MM.1S (cell line): Measurements from ENCODE around the gene MYO16.

ENCODE experiments used
- DNase-seq: peaks from one replicate; pipeline ENCODE4 v3.0.0-alpha.2; 2015
- H2AFZ ChIP-seq: fragments of 300-600 bp; sonication (generic); 2 replicates; pipeline ENCODE4 v1.6.0; 2016; ENCODE audit warnings: antibody characterized with exemption, low read length
- H3F3A ChIP-seq: fragments of 300-600 bp; sonication (generic); 2 replicates; pipeline ENCODE4 v1.6.1; 2016; ENCODE audit warnings: mild to moderate bottlenecking, antibody characterized with exemption, low read length, moderate library complexity, mixed read lengths; ENCODE audit not compliant: insufficient read depth
- H3K27ac ChIP-seq: fragments of 300-600 bp; sonication (generic); 2 replicates; pipeline ENCODE4 v1.5.1; 2016; ENCODE audit warnings: mild to moderate bottlenecking, low read length
- H3K27me3 ChIP-seq: fragments of 300-600 bp; sonication (generic); replicated peaks from 2 replicates; pipeline ENCODE4 v1.6.0; 2016; ENCODE audit warnings: low read length; ENCODE audit not compliant: insufficient read depth
- H3K36me3 ChIP-seq: fragments of 300-600 bp; sonication (generic); replicated peaks from 2 replicates; pipeline ENCODE4 v1.6.1; 2016; ENCODE audit warnings: mild to moderate bottlenecking, low read length, mixed read lengths; ENCODE audit not compliant: insufficient read depth
- H3K4me1 ChIP-seq: fragments of 300-600 bp; sonication (generic); 2 replicates; pipeline ENCODE4 v1.6.1; 2016; ENCODE audit warnings: low read length, mixed read lengths
- H3K4me2 ChIP-seq: fragments of 300-600 bp; sonication (generic); 2 replicates; pipeline ENCODE4 v1.6.0; 2016; ENCODE audit warnings: low read depth, low read length
- H3K4me3 ChIP-seq: fragments of 300-600 bp; sonication (generic); 2 replicates; pipeline ENCODE4 v1.5.1; 2016; ENCODE audit warnings: low read length, mixed read lengths
- H3K79me2 ChIP-seq: fragments of 300-600 bp; sonication (generic); 2 replicates; pipeline ENCODE4 v1.6.1; 2016; ENCODE audit warnings: mixed run types, low read length, mixed read lengths
- H3K9ac ChIP-seq: fragments of 300-600 bp; sonication (generic); 2 replicates; pipeline ENCODE4 v1.6.1; 2016; ENCODE audit warnings: low read length, mixed read lengths
- H3K9me2 ChIP-seq: fragments of 300-600 bp; sonication (generic); replicated peaks from 2 replicates; pipeline ENCODE4 v1.6.1; 2016; ENCODE audit warnings: mild to moderate bottlenecking, low read length, mixed read lengths; ENCODE audit not compliant: insufficient read depth
- H3K9me3 ChIP-seq: fragments of 300-600 bp; sonication (generic); replicated peaks from 2 replicates; pipeline ENCODE4 v1.6.1; 2016; ENCODE audit warnings: mild to moderate bottlenecking, low read length, mixed read lengths; ENCODE audit not compliant: insufficient read depth
- H4K20me1 ChIP-seq: fragments of 300-600 bp; sonication (generic); 2 replicates; pipeline ENCODE4 v1.6.1; 2016; ENCODE audit warnings: mild to moderate bottlenecking, low read length, moderate library complexity, mixed read lengths; ENCODE audit not compliant: insufficient read depth
- CTCF ChIP-seq: fragments of 300-600 bp; sonication (generic); IDR thresholded peaks from 2 replicates; pipeline ENCODE4 v1.5.1; 2016; ENCODE audit warnings: antibody characterized with exemption, low read length, mixed read lengths
- EZH2 ChIP-seq: fragments of 300-600 bp; sonication (generic); optimal IDR thresholded peaks from 2 replicates; pipeline ENCODE3; 2017; ENCODE audit warnings: low read depth, mild to moderate bottlenecking, antibody characterized with exemption, low read length, mixed read lengths
- EZH2phosphoT487 ChIP-seq: fragments of 300-600 bp; sonication (generic); IDR thresholded peaks from 2 replicates; pipeline ENCODE4 v1.6.1; 2018; ENCODE audit warnings: antibody characterized with exemption, low read length

Gene MYO16

GRCh38 chr13:109255141-109255856 is 625.9 kb downstream of the MYO16 start:
- no peak for DNase-seq
- Histone ChIP-seq H3K27me3 (no peaks in the 10 kb centered on the region), H3K9ac (no peak overlapping the region), H3K9me2 (no peaks in the 10 kb centered on the region), H3K36me3 (no peaks in the 10 kb centered on the region), H2AFZ (0 out of 2 replicates have a peak overlapping the region, but pooled peaks have one; percentile 30), H3K4me2 (peak overlapping the region; percentile 68), H3K4me3 (peak overlapping the region; percentile 5; the same call in 1 of the 2 replicates), H3K4me1 (peaks cover 10% of the 10 kb centered on the region; the same call in 1 of the 2 replicates), H3K9me3 (no peaks in the 10 kb centered on the region), H3K27ac (peak overlapping the region; percentile 41; the same call in 1 of the 2 replicates), H3F3A (peaks cover 9% of the 10 kb centered on the region; the same call in 1 of the 2 replicates), H4K20me1 (no peaks in the 10 kb centered on the region), H3K79me2 (no peaks in the 10 kb centered on the region)
- TF ChIP-seq CTCF (no peak), EZH2 (no peak), EZH2phosphoT487 (no peak)

GRCh38 chr13:109256866-109257760 is 627.7 kb downstream of the MYO16 start:
- TF ChIP-seq EZH2phosphoT487 = no peak
- no peak overlapping the region for H3K27ac ChIP-seq
- no peak for DNase-seq
- no peaks in the 10 kb centered on the region for H4K20me1 ChIP-seq
- H3K79me2 ChIP-seq = no peaks in the 10 kb centered on the region
- H3K4me1 ChIP-seq = peaks cover 10% of the 10 kb centered on the region; the same call in 1 of the 2 replicates
- H3K9ac ChIP-seq = no peak overlapping the region
- no peak overlapping the region for H3K4me3 ChIP-seq
- H3K4me2 ChIP-seq = no peak overlapping the region
- H3K36me3 ChIP-seq = no peaks in the 10 kb centered on the region
- H3K27me3 ChIP-seq = no peaks in the 10 kb centered on the region
- no peaks in the 10 kb centered on the region for H3K9me3 ChIP-seq
- no peak overlapping the region for H2AFZ ChIP-seq
- peaks cover 9% of the 10 kb centered on the region; the same call in 1 of the 2 replicates for H3F3A ChIP-seq
- H3K9me2 ChIP-seq = no peaks in the 10 kb centered on the region
